Transverse colon (tissue), 4 donors: ENCODE data around the gene MND1. TPM values are rescaled to one million over a fixed set of nuclear protein-coding genes. Genes with fewer than 3 reads are reported as not detected.

ENCODE experiments used
- DNase-seq: peaks from one replicate; pipeline ENCODE4 v3.0.0-alpha.2; 2019
- H3K27ac ChIP-seq, 4 donors: fragments of 200-600 bp; sonication (generic); 2 replicates each; pipeline ENCODE4 v1.5.1; 2016 to 2018; ENCODE audit warnings: inconsistent platforms in 4 of 4
- H3K27me3 ChIP-seq: fragments of 200-600 bp; sonication (generic); 2 replicates; pipeline ENCODE4 v1.5.1; 2017; ENCODE audit warnings: inconsistent platforms
- H3K36me3 ChIP-seq, 4 donors: fragments of 200-600 bp; sonication (generic); 2 replicates each; pipeline ENCODE4 v1.5.1; 2017 to 2019; ENCODE audit warnings: inconsistent platforms in 4 of 4
- H3K4me1 ChIP-seq, 4 donors: fragments of 200-600 bp; sonication (generic); 2 replicates each; pipeline ENCODE4 v1.5.1; 2017 to 2020; ENCODE audit warnings: inconsistent platforms in 4 of 4
- H3K4me3 ChIP-seq, 4 donors: fragments of 200-600 bp; sonication (generic); 1 replicate in 1 of 4; 2 replicates in 3 of 4; pipeline versions ENCODE4 v1.5.1 to v1.6.1; 2017 to 2019; ENCODE audit warnings: inconsistent platforms in 4 of 4
- H3K9me3 ChIP-seq, 2 donors: fragments of 200-600 bp; sonication (generic); 2 replicates each; pipeline ENCODE4 v1.5.1; 2017 to 2019; ENCODE audit warnings: inconsistent platforms in 2 of 2
- CTCF ChIP-seq, 5 experiments: fragments of 200-600 bp in 3 of 5; fragments of 450-650 bp in 2 of 5; sonication (generic) in 3 of 5; IDR thresholded peaks; 1 replicate in 2 of 5; 2 replicates in 3 of 5; pipeline ENCODE4 v1.5.1; 2016 to 2017; ENCODE audit warnings: antibody characterized with exemption in 5 of 5, inconsistent platforms in 3 of 5, mild to moderate bottlenecking in 2 of 5, moderate library complexity in 1 of 5
- EP300 ChIP-seq: sonication (generic); formaldehyde crosslinking; IDR thresholded peaks from one replicate; pipeline ENCODE4 v1.6.1; 2017; ENCODE audit warnings: antibody characterized with exemption, low read depth
- POLR2A ChIP-seq: fragments of 450-650 bp; IDR thresholded peaks from one replicate; pipeline ENCODE4 v1.6.1; 2016; ENCODE audit warnings: antibody characterized with exemption, mild to moderate bottlenecking, moderate library complexity
- POLR2AphosphoS5 ChIP-seq, 3 donors: sonication (generic); formaldehyde crosslinking; IDR thresholded peaks; one replicate each; pipeline ENCODE4 v1.6.1; 2016; ENCODE audit warnings: antibody characterized with exemption in 3 of 3
- WGBS, 2 donors: methylation state at CpG; one replicate each; pipeline ENCODE4 v1.1.5; 2018; ENCODE audit warnings: low coverage in 1 of 2; 5-methylcytosine and 5-hydroxymethylcytosine counted together
- in situ Hi-C, 4 donors: fragments of 200-750 bp; cut with MboI; loops; one replicate each; pipeline versions ENCODE4 v1.15.0 to v1.15.1; 2017; ENCODE audit warnings: low sequenced_read_pairs in 3 of 4, low pct_ligation_motif_present in 1 of 4, low pct_unique_long_range_greater_than_20kb in 1 of 4
- intact Hi-C: fragments of 100-400 bp; cut with DNase I; formaldehyde crosslinking; loops from one replicate; pipeline ENCODE4 v1.15.1; 2023; ENCODE audit warnings: low total_unique reads
- total RNA-seq, 4 donors: library from RNA; depleted of rRNA; stranded (reverse); fragments of >200 nt; gene quantifications; one replicate each; pipeline ENCODE4 v1.1.0, GENCODE V29; 2016

Gene MND1
- total RNA-seq, 4 donors from 2014 or later, result 0.80 to 3.2 (median 1.4) TPM; not detected in 1

GRCh38 chr4:153324046-153324445 is 20.4 kb upstream of the MND1 start:
- Histone ChIP-seq H3K27me3 (no peaks in the 10 kb centered on the region), H3K27ac (no peak overlapping the region), H3K36me3 (peaks cover 0 to 18% (median 7%) of the 10 kb centered on the region in 4 donors), H3K4me1 (no peaks in the 10 kb centered on the region), H3K4me3 (no peak overlapping the region), H3K9me3 (no peaks in the 10 kb centered on the region)
- in situ Hi-C loops (loop anchor here in 3 of 4 donors (5.0 to 25.0 kb wide), 3 partner anchors 179 to 187 kb away; no protein-coding TSS in a partner anchor), intact Hi-C loops (loop anchor here (5.0 kb wide), 1 partner anchor 182 kb away; no protein-coding TSS in a partner anchor)
- DNase-seq, result no peak
- no peak for TF ChIP-seq POLR2A
- no peak for TF ChIP-seq EP300
- no peak for TF ChIP-seq CTCF (IDR thresholded peaks at IDR 0.05)
- no peak for TF ChIP-seq POLR2AphosphoS5 (IDR thresholded peaks at IDR 0.05)
- WGBS, 2 donors, result 74 to 76% methylated on average over 3 of the region's 3 CpGs

DNA sequence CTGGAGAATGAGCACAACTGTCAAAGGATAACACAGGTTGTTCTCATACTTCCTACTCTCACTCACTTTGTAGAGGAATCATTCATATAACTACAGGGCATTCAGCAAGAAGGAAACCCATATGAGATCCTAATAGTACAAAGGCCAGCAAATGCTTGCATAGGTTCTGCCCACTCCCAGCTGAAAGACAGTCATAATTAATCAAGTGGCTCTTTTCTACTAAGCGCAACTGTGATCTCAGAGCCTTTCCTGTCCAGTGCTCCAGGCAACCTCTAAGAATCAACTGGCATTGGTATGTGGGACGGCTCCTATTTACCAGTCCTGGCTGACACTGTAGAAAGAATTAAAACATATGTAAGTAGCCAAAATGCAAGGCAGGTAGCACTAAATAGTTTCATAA is 18.9 kb upstream of the MND1 start:
- DNase-seq, result no peak
- Histone ChIP-seq H3K4me1 (no peaks in the 10 kb centered on the region), H3K4me3 (no peak overlapping the region), H3K27ac (no peak overlapping the region), H3K27me3 (no peaks in the 10 kb centered on the region), H3K36me3 (peaks cover 0 to 26% (median 12%) of the 10 kb centered on the region in 4 donors), H3K9me3 (no peaks in the 10 kb centered on the region)
- intact Hi-C loops (no loop called here), in situ Hi-C loops (loop anchor here in 2 of 4 donors (10.0 to 25.0 kb wide), 2 partner anchors 181 to 262 kb away; no protein-coding TSS in a partner anchor)
- TF ChIP-seq POLR2AphosphoS5 (IDR thresholded peaks at IDR 0.05), result no peak
- no peak for TF ChIP-seq EP300
- no peak for TF ChIP-seq CTCF (IDR thresholded peaks at IDR 0.05)
- WGBS, 2 donors, result 91% methylated on average over 2 of the region's 2 CpGs; no CpG with 5 or more reads in 1 of the 2 donors

GRCh38 chr4:153326513-153326912 is 18.0 kb upstream of the MND1 start:
- no peaks in the 10 kb centered on the region for H3K9me3 ChIP-seq
- WGBS, 2 donors, result 78 to 81% methylated on average over 6 to 11 of the region's 11 CpGs
- no peak overlapping the region for H3K4me3 ChIP-seq
- intact Hi-C loops (no loop called here), in situ Hi-C loops (loop anchor here in 2 of 4 donors (10.0 to 25.0 kb wide), 2 partner anchors 182 to 261 kb away; no protein-coding TSS in a partner anchor)
- no peak overlapping the region for H3K27ac ChIP-seq
- H3K4me1 ChIP-seq, result no peaks in the 10 kb centered on the region
- TF ChIP-seq EP300 (no peak), POLR2A (no peak), POLR2AphosphoS5 (IDR thresholded peaks at IDR 0.05) (no peak), CTCF (IDR thresholded peaks at IDR 0.05) (no peak)
- peak; percentile 16 for DNase-seq
- peaks cover 0 to 35% (median 9%) of the 10 kb centered on the region in 4 donors for H3K36me3 ChIP-seq
- H3K27me3 ChIP-seq, result no peaks in the 10 kb centered on the region

- WGBS, 2 donors, result 71 to 73% methylated on average over 1 of the region's 1 CpG
- no peak overlapping the region for H3K27ac ChIP-seq
- H3K4me1 ChIP-seq, result no peaks in the 10 kb centered on the region
- H3K36me3 ChIP-seq, result peaks cover 0 to 37% (median 9%) of the 10 kb centered on the region in 4 donors
- no peaks in the 10 kb centered on the region for H3K27me3 ChIP-seq
- no peaks in the 10 kb centered on the region for H3K9me3 ChIP-seq
- intact Hi-C loops, result no loop called here
- DNase-seq, result no peak
- no peak overlapping the region for H3K4me3 ChIP-seq
- in situ Hi-C loops, result loop anchor here in 2 of 4 donors (10.0 to 25.0 kb wide), 2 partner anchors 182 to 260 kb away; no protein-coding TSS in a partner anchor
- TF ChIP-seq EP300 (no peak), POLR2AphosphoS5 (IDR thresholded peaks at IDR 0.05) (no peak), POLR2A (no peak), CTCF (IDR thresholded peaks at IDR 0.05) (no peak)
These were observed 17.2 kb upstream of the MND1 start for GRCh38 chr4:153327247-153327646.
